NCI-H1092 (cell line): ENCODE measurements around the gene SPEM1.
"Not testable (repeated sequence)": the region's sequence is repeated elsewhere in the genome, so short reads cannot be mapped to it uniquely, and the experiment has no call there.

Experiments
- DNase-seq: peaks from one replicate; lab custom pipeline; 2025; lab: John Stamatoyannopoulos, UW

SPEM1 gene

DNA sequence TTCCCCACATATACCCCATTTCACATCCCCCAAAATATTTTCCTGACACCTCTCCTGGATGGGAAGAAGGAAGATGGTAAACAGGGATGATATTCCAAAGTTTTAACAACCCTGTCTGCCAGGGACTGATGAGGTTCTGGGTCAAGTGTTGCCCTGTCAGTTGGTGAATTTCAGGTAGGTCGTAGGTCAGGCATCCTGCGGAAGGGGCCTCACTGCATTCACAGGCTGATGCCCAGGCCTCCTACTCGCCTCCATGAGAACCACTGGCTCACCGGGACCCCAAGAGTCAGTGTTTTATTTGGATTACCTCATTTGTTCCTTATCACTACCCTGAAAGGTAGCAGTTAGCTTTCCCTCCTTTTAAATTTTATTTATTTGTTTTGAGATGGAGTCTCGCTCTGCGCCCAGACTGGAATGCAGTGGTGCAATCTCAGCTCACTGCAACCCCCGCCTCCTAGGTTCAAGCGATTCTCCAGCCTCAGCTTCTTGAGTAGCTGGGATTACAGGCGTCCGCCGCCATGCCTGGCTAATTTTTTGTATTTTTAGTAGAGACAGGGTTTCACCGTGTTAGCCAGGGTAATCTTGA, 48.8 kb downstream of the SPEM1 start:
- DNase-seq: no peak

DNA sequence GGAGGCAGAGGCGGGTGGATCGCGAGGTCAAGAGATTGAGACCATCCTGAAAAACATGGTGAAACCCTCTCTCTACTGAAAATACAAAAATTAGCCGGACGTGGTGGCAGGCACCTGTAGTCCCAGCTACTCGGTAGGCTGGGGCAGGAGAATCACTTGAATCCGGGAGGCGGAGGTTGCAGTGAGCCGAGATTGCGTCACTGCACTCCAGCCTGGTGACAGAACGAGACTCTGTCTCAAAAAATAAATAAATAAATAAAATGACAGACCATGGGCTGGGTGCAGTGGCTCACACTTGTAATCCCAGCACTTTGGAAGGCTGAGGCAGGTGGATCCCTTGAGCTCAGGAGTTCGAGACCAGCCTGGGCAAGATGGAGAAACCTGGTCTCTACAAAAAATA, 49.7 kb downstream of the SPEM1 start:
- DNase-seq: not testable (repeated sequence)

DNA sequence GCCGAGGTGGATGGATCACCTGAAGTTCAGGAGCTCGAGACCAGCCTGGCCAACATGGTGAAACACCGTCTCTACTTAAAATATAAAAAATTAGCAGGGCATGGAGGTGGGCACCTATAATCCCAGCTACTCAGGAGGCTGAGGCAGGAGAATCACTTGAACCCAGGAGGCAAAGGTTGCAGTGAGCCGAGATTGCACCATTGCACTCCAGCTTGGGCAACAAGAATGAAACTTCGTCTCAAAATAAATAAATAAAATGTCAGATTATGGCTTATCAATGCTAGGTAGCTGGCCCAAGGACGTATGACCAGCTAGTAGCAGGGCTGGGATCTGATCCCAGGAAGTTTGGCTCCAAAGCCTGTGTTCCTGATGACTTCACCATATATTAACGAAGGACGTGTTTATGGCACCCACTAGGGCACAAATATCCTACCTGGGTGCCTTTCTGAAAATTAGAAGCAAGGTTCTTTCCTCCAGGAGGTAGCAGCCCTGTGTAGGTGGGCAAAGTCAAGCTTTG, 50.4 kb downstream of the SPEM1 start:
- not testable (repeated sequence) for DNase-seq
